Kasumi-1 (cell line): ENCODE data around the gene ASAP2.

Experiments
- DNase-seq, 2 experiments: peaks; one replicate each; lab custom pipeline; 2025; lab: John Stamatoyannopoulos, UW

The ASAP2 gene

DNA sequence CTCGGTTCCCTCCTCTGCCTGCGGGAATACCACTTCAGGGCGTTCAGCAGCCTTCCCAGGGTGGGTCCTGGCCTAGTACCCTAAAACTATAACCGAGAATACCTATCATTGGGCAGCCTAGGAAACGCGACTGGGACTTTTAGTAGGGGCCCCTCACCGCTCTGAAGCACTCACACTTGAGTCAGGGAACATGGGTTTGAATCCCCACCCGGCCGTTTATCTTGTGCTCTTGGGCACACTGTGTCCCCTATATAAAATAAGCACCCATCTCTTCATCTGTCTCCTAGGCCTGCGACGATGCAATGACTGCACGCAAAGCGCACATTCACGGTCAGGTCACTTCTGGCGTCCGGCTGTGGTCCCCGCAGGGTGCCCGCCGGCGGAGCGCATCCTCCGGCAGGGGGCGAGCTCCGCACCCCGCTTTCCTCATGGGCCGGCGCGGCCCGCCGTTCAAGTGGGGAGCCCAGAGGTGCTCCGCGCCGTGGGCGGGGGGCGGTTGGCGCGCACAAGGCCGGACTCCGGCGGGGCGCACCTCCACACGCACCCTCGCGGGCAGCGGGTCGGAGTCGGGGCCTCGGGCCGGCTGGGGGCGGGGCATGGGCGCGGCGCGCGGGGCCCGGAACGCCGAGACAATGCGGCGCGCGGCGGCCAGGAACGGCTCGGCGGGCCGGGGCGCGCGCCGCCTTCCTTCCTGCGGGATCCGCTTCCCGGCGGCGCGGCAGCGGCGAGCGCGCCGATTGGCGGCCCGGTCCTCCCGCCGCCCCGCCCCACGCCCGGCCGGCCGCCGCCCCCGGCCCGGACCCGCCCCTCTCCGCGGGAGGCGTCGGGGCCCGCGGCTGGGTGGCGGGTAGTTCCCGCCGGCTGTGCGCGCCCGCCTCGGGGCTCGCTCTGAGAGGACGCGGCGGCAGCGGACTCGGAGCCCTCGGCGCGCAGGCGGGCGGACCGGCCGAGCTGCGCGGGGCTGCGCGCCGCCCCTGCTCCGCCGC lies at the start of gene ASAP2:
ASAP2 (plus strand) TSS at position 850 of the 986 bp plus-strand sequence. CDS start 293 bp downstream, outside the sequence.
- DNase-seq: peak; percentile 35 to 41

DNA sequence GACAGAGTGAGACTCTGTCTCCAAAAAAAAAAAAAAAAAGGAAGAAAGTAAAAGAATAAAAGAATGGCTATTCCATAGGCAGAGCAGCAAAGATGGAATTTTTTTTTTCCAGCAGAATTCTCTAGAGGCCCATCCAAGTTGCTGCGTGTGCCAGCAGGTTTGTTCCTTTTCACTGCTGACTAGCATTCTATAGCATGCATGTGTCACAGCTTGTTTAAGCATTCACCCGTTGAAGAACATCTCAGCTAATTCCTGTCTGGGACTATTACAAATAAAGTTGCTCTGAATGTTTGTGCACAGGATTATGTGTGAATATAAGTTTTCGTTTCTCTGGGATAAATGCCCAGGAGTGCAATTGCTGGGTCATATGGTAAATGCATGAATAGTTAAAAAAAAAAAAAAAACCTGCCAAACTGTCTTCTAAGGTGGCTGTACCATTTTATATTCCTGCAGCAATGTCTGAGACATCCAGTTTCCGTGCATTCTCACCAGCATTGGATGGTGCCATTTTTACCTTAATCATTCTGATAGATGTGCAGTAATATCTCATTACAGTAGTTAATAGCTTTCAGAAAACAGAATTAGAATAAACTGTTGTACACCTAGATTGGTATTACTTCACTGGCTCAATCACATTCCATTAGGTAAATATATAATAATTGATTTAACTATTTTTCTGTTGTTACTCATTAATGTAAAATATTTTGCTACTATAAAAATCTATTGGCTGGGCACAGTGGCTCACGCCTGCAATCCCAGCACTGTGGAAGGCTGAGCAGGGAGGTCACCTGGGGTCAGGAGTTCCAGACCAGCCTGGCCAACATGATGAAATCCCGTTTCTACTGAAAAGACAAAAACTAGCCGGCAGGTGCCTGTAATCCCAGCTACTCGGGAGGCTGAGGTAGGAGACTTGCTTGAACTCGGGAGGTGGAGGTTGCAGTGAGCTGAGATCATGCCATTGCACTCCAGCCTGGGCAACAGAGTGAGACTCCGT lies 47.5 kb upstream of the ASAP2 start:
- DNase-seq: no peak

- no peak for DNase-seq
Measured at GRCh38 chr2:9160732-9161131, 45.9 kb upstream of the ASAP2 start.

GRCh38 chr2:9162841-9163240 lies 43.8 kb upstream of the ASAP2 start:
- DNase-seq: no peak

GRCh38 chr2:9163306-9164111 lies 43.1 kb upstream of the ASAP2 start:
- no peak for DNase-seq

DNA sequence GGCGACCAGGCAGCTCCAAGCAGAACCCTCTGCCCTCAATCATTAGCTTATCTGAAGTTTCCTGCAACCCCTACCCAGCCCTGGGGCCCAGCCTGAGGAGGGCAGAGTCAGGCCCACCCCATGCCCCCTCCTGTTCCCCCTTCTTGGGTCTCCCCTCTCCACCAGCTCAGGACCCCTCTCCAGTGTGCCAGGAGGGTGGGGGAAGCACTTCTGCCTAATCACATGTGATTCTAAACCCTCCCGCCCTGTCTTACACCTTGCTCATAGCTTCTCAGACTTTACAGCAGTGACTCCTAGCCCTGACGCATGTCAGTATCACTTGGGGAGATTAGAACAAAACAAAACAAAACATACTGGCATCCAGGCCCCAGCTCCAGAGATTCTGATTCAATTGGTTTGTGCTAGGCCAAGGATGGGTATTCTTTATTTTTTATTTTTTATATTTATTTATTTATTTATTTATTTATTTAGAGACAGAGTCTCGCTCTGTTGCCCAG lies 42.5 kb upstream of the ASAP2 start:
- no peak for DNase-seq

GRCh38 chr2:9165625-9166024 lies 41.0 kb upstream of the ASAP2 start:
- DNase-seq: no peak

DNA sequence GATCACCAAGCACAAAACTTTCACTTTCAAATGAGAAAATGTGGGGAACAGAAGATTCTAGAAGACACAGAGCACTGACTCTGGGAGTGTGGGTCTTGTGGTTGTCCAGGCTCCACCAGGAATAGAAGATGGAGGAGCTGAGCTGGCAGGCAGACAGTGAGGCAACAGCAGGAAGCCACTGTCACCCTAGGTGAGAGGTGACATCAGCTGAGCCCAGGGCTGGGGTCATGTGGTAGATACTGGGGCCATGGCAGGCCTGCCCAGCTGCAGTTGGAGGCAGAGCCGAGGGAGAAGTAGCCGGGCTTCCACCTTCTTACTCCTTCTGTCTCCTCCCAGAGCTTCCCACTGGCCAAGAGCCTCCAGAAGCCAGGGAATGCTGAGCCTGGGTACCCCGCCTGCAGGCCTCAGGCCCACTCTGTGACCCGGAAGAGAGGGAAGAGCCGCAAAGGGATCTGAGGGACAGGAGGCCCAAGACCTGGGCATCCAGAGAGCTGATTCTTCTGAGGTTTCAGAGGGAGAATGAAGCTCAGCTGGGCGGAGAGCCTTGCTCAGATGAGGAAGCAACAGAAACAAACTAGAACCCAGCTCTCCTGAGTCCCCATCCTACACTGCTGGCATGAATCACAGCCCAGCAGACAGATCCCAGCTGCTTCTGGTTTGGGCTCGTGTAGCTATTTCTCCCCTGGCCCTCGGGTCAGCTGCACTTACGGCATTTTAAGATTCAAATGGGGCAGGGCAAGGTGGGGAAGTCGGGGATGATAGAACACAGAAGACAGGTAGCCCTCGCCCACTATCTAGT lies 39.8 kb upstream of the ASAP2 start:
- no peak for DNase-seq

- no peak for DNase-seq
Measured at GRCh38 chr2:9167718-9168657, 38.6 kb upstream of the ASAP2 start.

- peak; percentile 27 to 39 for DNase-seq
Measured at GRCh38 chr2:9168821-9169221, 37.8 kb upstream of the ASAP2 start.

- no peak for DNase-seq
Measured at GRCh38 chr2:9169349-9170107, 37.1 kb upstream of the ASAP2 start.

DNA sequence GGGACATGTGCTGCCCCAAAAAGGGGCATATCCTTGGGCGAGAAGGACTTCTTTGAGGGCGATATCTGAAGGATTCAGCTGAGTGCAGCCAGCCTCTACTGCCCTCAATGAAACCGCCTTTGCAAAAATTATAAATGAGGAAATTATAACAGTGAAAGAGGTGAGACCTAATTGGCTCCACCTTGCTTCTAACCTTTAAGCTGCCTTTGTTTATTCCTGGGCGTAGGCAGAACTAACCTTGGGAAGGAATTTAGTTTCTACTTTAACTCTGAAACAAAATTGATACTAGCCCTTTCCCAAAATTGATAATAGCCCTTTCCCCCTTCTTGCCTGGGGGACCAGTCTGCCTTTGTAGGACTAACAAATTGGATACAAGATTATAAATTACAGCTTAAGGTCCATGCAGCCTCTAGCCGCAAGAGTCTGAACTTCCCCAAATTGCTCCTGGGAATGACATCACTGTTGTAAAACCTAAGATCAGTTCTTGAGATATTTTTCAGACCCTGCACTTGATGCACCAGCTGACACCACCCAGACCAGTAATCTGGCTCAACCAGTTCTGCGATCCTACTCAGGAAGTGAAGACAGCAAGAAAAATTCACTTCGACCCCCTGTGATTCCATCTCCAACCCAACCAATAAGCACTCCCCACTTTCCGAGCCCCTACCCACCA lies 36.0 kb upstream of the ASAP2 start:
- DNase-seq: peak; percentile 55 to 67

DNA sequence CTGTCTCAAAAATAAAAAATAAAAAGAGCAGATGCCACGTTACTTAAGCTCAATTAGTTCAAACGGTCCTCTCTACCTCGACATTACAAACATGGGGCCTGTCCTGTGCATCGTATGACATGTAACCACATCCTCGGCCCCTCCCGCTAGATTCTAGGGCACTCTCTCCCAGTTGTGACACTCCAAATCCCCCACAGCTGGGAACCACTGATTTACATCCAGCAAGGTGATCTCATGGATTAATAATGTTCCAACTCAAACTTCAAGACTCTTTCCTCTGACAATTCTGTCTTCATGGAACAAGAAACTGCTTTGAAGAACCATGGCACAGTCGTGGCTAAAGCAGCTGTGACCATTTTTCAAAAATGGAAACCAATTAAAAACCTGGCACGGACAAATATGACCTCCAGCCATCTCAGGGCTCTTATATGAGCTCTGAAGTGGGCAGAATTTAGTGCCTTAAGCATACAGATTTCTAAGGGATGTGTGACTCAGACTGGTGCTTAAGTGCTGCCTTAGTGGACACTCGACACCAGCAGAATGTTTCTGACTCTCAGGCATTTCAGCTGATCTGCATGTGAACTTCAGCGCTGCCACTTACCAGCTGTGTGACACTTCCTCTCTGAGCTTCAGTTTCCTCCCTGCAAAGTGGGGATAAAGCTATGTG lies 31.7 kb upstream of the ASAP2 start:
- peak; percentile 49 to 53 for DNase-seq

GRCh38 chr2:9178110-9178903 lies 28.3 kb upstream of the ASAP2 start:
- DNase-seq: no peak

DNA sequence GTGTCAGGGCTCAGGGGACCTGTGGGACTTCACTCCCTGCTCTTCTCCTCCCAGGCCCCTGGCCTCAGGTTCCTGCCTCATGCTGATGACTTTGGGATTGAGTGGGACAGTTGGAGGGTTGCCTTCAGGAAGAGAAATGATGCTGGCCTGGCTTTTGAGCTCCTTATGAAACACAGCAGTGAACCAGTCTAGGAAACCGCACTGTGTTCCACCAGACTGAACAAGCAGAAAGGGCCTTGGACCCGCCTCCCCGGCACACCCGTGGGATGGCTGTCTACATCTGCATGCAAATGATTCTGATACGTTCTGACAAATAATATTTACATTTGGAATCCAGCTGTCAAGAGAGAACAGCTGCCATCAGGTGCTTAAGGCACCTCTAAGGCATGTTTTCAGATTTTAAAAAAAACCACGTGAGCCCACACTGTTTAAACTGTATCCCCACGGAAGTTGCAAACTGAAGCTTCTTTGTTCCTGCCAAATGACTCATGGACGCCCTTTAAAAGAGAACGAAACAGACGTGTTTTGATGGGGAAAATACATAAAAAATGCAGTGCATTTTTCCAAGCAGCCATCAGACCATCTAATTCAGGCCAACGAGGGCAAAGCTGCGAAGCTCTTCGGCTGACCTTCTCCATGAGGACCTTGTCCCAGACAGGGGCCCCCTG lies 27.6 kb upstream of the ASAP2 start:
- no peak for DNase-seq

DNA sequence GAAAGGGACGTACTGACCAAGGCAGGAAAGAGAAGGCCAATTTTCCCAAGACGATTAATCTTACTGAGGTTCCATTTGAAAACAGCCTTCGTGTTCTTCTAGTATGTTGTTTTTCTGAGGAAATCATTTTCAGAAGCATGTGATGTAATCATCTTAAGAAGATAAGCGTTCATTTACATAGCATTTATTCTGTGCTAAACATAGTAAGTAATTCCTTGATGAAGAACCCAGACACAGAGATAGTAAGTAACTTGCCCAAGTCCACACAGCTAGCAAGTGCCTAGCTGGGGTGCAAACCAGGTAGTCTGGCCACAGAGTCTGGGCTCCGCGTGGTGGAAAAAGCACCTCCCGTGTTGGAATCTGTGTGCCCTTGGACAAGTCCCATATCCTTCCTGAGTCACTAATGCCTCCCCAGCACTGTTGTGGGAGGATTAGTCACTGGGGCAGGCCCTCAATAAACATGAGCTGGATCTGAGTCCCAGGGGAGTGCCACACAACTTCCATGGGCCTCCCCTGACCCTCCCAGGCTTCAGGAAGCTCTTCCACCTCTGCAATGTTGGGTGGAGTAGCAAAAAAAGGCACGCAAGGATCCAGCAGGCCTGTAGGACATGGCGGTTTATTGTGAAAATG lies 26.9 kb upstream of the ASAP2 start:
- DNase-seq: no peak
